Glutamatergic neuron (in vitro differentiated cells): ENCODE measurements around the gene CNTN1. TPM values are rescaled to one million over a fixed set of nuclear protein-coding genes. Genes with fewer than 3 reads are reported as not detected.

Experiments used
- DNase-seq: peaks from one replicate; pipeline ENCODE4 v3.0.0; 2022
- H3K27ac Mint-ChIP-seq: one replicate; pipeline ENCODE4 v1.8.0; 2020; ENCODE audit warnings: mild to moderate bottlenecking, mixed read lengths, inconsistent platforms; ENCODE audit not compliant: unreplicated experiment
- H3K27me3 Mint-ChIP-seq: one replicate; pipeline ENCODE4 v1.8.0; 2020; ENCODE audit warnings: mild to moderate bottlenecking, moderate library complexity, mixed read lengths, inconsistent platforms; ENCODE audit not compliant: unreplicated experiment
- H3K36me3 Mint-ChIP-seq: one replicate; pipeline ENCODE4 v1.8.0; 2020; ENCODE audit warnings: mild to moderate bottlenecking, mixed read lengths, inconsistent platforms; ENCODE audit not compliant: unreplicated experiment
- H3K4me1 Mint-ChIP-seq: one replicate; pipeline ENCODE4 v1.8.0; 2020; ENCODE audit warnings: mild to moderate bottlenecking, low read depth, mixed read lengths, inconsistent platforms; ENCODE audit not compliant: unreplicated experiment
- H3K4me3 Mint-ChIP-seq: one replicate; pipeline ENCODE4 v1.8.0; 2020; ENCODE audit warnings: mild to moderate bottlenecking, mixed read lengths, inconsistent platforms; ENCODE audit not compliant: unreplicated experiment
- H3K9me3 Mint-ChIP-seq: one replicate; pipeline ENCODE4 v1.8.0; 2020; ENCODE audit warnings: mild to moderate bottlenecking, moderate library complexity, mixed read lengths, inconsistent platforms; ENCODE audit not compliant: unreplicated experiment
- total RNA-seq: library from RNA; stranded (reverse); fragmentation: NEBNext Ultra II Directional; extraction: Animal tissue kit (Norgen Biotek cat#: 25700); gene quantifications from one replicate; pipeline ENCODE4 v1.2.1, GENCODE V29; 2021; ENCODE audit not compliant: unreplicated experiment
- TF ChIP-seq, protein P1 (sequence below): fragments of 200-600 bp; sonication (generic); IDR thresholded peaks from one replicate; pipeline ENCODE4 v1.5.0; 2021; ENCODE audit not compliant: partially characterized antibody, unreplicated experiment

CNTN1 gene
- total RNA-seq, 1 donor from 2014 or later = 81.4 TPM

DNA sequence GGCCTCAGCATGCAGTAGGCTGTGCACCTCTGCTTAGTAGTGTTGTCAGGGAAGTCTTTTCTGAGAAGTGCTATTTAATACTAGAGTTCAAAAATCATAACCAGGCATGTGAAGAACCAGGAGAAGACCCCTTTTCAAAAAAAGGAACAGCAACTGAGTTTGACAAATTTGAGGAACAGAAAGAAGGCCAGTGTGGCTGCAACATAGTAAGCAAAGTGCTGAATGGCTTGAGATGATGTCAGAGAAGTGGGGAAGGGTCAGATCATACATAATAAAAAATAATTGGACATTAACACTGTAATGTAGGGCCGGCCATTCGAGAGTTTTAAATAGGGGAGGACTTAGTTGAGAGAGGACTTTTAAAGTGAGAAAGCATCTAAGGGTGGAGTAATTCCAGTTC lies 11.1 kb upstream of the CNTN1 start:
- H3K27me3 Mint-ChIP-seq = no peaks in the 10 kb centered on the region
- H3K4me1 Mint-ChIP-seq = no peaks in the 10 kb centered on the region
- no peak overlapping the region for H3K27ac Mint-ChIP-seq
- DNase-seq = no peak
- TF ChIP-seq, protein P1, sequence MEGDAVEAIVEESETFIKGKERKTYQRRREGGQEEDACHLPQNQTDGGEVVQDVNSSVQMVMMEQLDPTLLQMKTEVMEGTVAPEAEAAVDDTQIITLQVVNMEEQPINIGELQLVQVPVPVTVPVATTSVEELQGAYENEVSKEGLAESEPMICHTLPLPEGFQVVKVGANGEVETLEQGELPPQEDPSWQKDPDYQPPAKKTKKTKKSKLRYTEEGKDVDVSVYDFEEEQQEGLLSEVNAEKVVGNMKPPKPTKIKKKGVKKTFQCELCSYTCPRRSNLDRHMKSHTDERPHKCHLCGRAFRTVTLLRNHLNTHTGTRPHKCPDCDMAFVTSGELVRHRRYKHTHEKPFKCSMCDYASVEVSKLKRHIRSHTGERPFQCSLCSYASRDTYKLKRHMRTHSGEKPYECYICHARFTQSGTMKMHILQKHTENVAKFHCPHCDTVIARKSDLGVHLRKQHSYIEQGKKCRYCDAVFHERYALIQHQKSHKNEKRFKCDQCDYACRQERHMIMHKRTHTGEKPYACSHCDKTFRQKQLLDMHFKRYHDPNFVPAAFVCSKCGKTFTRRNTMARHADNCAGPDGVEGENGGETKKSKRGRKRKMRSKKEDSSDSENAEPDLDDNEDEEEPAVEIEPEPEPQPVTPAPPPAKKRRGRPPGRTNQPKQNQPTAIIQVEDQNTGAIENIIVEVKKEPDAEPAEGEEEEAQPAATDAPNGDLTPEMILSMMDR = no peak
- no peaks in the 10 kb centered on the region for H3K9me3 Mint-ChIP-seq
- no peak overlapping the region for H3K4me3 Mint-ChIP-seq
- H3K36me3 Mint-ChIP-seq = no peaks in the 10 kb centered on the region

DNA sequence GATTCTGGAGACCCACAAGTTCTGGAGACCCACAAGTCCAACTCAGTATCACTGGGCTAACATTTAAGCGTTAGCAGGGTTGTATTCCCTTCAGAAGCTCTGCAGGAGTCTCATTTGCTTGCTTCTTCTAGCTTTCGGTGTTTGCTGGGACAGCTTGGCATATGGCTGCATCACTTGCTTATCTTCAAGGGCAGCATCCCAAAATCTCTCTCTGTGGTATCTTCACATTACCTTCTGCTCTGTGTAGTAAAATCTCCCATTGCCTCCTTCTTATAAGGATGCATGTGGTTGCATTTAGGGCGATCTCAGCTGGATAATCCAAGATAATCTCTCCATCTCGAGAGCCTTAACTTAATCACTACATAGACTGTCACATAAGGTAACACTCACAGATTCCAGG lies 7.3 kb upstream of the CNTN1 start:
- H3K4me3 Mint-ChIP-seq = no peak overlapping the region
- H3K27ac Mint-ChIP-seq = no peak overlapping the region
- no peaks in the 10 kb centered on the region for H3K36me3 Mint-ChIP-seq
- no peak for DNase-seq
- TF ChIP-seq, protein P1 = no peak
- H3K9me3 Mint-ChIP-seq = peaks cover 2% of the 10 kb centered on the region
- H3K4me1 Mint-ChIP-seq = no peaks in the 10 kb centered on the region
- peaks cover 3% of the 10 kb centered on the region for H3K27me3 Mint-ChIP-seq

DNA sequence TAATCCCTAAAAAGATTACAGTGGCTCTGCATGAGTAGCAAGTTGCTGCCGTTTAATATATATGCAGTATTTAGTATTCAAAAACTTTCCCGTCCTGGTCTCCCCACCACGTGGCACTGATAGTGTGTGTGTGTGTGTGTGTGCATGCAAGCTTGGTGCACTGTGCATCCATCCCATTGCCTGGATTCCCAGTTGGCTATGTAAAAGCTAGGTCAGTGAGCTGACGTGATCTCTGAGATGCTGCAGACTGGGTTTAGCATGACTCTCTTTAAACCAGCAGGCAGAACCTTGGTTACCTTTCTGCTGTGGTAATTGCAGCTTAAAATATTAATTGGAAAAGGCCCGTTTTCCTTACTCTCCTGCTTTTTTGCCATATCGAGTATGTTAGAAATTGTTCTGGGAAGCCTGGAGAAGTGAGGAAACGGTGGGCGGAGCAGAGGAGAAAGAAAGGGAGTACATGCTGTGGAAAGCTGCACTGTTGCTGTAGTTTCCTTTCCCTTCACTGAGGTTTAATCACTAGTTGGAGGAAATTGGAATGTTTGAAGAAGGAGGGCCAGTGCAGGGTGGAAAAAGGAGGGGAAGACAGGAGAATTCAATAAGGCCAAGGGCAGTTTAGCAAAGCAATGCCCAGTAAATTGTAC lies 4.0 kb upstream of the CNTN1 start:
- no peaks in the 10 kb centered on the region for H3K36me3 Mint-ChIP-seq
- no peak overlapping the region for H3K4me3 Mint-ChIP-seq
- peaks cover 7% of the 10 kb centered on the region for H3K27me3 Mint-ChIP-seq
- H3K9me3 Mint-ChIP-seq = peaks cover 4% of the 10 kb centered on the region
- DNase-seq = no peak
- no peaks in the 10 kb centered on the region for H3K4me1 Mint-ChIP-seq
- H3K27ac Mint-ChIP-seq = no peak overlapping the region
- TF ChIP-seq, protein P1 = no peak

DNA sequence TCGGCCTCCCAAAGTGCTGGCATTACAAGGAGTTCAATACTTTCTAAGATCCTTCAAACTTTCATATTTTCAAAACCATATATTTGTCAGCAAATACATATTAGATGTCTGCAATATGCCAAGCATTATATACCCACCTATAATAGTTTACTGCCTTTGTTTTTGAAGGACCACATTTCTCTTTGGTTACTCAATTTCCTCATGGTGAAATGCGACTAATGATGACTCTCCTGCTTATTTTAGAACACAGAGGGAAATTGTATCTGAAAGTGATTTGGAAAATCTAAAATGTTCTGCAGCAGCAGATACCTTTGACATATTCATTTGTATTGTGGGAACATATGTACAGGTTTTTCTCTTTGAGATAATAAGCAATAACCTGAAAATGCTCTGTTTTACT lies 2.7 kb upstream of the CNTN1 start:
- TF ChIP-seq, protein P1 = no peak
- no peak overlapping the region for H3K27ac Mint-ChIP-seq
- no peaks in the 10 kb centered on the region for H3K36me3 Mint-ChIP-seq
- H3K4me1 Mint-ChIP-seq = no peaks in the 10 kb centered on the region
- no peak overlapping the region for H3K4me3 Mint-ChIP-seq
- DNase-seq = no peak
- H3K27me3 Mint-ChIP-seq = peaks cover 7% of the 10 kb centered on the region
- peaks cover 4% of the 10 kb centered on the region for H3K9me3 Mint-ChIP-seq

DNA sequence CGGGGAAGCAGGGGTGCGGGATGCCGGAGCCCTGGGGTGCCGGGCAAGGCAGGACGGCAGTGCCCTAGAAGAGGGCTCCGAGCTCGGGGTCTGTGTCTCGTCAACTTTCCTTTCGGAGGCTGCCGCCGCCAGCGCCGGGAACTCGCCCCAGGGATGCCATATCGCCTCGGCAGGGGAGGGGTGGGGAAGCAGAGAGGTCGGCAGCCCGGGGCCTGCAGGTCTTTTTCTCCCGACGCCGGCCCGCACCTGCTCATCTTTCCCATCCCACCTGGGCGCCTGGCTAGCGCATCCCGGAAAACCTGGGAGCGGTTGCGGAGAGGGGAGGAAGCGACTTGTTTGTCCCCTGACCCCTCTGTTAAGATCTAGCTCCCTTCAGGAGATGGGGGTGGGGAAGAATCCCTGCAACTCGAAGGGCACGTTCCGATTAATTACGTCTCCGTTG lies 547 bp downstream of the CNTN1 start:
- TF ChIP-seq, protein P1 = no peak
- Mint-ChIP-seq H3K27ac (peak overlapping the region; percentile 64), H3K36me3 (no peaks in the 10 kb centered on the region), H3K4me1 (peaks cover under 1% of the 10 kb centered on the region), H3K9me3 (peaks cover 4% of the 10 kb centered on the region), H3K4me3 (peak overlapping the region; percentile 93), H3K27me3 (peaks cover 7% of the 10 kb centered on the region)
- peak; percentile 46 for DNase-seq
